Thyroid gland (tissue), 4 donors: ENCODE measurements around the gene TMEM270.

Experiments used
- POLR2A ChIP-seq, 2 donors: fragments of 450-650 bp; IDR thresholded peaks; one replicate each; pipeline ENCODE4 v1.6.1; 2017; ENCODE audit warnings: antibody characterized with exemption in 2 of 2, mild to moderate bottlenecking in 2 of 2, moderate library complexity in 1 of 2
- TF ChIP-seq, protein P1 (sequence below), 6 experiments: fragments of 200-600 bp in 3 of 6; fragments of 450-650 bp in 3 of 6; sonication (generic) in 3 of 6; IDR thresholded peaks; one replicate each; pipeline ENCODE4 v1.5.1; 2016 to 2019; ENCODE audit warnings: antibody characterized with exemption in 6 of 6, mild to moderate bottlenecking in 2 of 6, inconsistent platforms in 1 of 6, moderate library complexity in 1 of 6

- TF ChIP-seq, protein P1, sequence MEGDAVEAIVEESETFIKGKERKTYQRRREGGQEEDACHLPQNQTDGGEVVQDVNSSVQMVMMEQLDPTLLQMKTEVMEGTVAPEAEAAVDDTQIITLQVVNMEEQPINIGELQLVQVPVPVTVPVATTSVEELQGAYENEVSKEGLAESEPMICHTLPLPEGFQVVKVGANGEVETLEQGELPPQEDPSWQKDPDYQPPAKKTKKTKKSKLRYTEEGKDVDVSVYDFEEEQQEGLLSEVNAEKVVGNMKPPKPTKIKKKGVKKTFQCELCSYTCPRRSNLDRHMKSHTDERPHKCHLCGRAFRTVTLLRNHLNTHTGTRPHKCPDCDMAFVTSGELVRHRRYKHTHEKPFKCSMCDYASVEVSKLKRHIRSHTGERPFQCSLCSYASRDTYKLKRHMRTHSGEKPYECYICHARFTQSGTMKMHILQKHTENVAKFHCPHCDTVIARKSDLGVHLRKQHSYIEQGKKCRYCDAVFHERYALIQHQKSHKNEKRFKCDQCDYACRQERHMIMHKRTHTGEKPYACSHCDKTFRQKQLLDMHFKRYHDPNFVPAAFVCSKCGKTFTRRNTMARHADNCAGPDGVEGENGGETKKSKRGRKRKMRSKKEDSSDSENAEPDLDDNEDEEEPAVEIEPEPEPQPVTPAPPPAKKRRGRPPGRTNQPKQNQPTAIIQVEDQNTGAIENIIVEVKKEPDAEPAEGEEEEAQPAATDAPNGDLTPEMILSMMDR (IDR thresholded peaks at IDR 0.05), result no peak
- TF ChIP-seq POLR2A (IDR thresholded peaks at IDR 0.05), result no peak
Observed at GRCh38 chr7:73851410-73852338, 9.3 kb upstream of the TMEM270 start.
